Astrocyte of the cerebellum (primary cell): Measurements from ENCODE around the gene CTF1.
A peak's percentile ranks its signal among the peaks of the same experiment; 100 is the strongest.

Experiments
- DNase-seq: peaks from one replicate; pipeline ENCODE4 v3.0.0-alpha.2; 2011; ENCODE audit warnings: low read depth
- H3K4me3 ChIP-seq: 2 replicates; pipeline ENCODE4 v1.5.1; 2011; ENCODE audit warnings: mild to moderate bottlenecking, low read depth, low read length, moderate library complexity
- in situ Hi-C: cut with HindIII; loops from 2 replicates; pipeline ENCODE4 v1.10.0; 2017; ENCODE audit warnings: low sequenced_read_pairs
- TF ChIP-seq, protein P1 (sequence below): IDR thresholded peaks from 2 replicates; pipeline ENCODE4 v1.5.1; 2012; ENCODE audit warnings: low read length, low read depth, moderate library complexity, mild to moderate bottlenecking; ENCODE audit errors: missing control alignments

The CTF1 gene

GRCh38 chr16:30948667-30949649 lies 52.5 kb downstream of the CTF1 start, which contains the start of gene ORAI3:
Gene ORAI3, plus strand, starts transcription at chr16:30949068. Its CDS starts 222 bp downstream, at chr16:30949290.
- DNase-seq: no peak
- TF ChIP-seq, protein P1, sequence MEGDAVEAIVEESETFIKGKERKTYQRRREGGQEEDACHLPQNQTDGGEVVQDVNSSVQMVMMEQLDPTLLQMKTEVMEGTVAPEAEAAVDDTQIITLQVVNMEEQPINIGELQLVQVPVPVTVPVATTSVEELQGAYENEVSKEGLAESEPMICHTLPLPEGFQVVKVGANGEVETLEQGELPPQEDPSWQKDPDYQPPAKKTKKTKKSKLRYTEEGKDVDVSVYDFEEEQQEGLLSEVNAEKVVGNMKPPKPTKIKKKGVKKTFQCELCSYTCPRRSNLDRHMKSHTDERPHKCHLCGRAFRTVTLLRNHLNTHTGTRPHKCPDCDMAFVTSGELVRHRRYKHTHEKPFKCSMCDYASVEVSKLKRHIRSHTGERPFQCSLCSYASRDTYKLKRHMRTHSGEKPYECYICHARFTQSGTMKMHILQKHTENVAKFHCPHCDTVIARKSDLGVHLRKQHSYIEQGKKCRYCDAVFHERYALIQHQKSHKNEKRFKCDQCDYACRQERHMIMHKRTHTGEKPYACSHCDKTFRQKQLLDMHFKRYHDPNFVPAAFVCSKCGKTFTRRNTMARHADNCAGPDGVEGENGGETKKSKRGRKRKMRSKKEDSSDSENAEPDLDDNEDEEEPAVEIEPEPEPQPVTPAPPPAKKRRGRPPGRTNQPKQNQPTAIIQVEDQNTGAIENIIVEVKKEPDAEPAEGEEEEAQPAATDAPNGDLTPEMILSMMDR: no peak
- H3K4me3 ChIP-seq: peak within 1 kb of the TSS; percentile 83
- in situ Hi-C loops: loop anchor here (25.0 kb wide), 1 partner anchor 113 kb away; the partner anchor contains the start of genes ZNF646 and ZNF668

DNA sequence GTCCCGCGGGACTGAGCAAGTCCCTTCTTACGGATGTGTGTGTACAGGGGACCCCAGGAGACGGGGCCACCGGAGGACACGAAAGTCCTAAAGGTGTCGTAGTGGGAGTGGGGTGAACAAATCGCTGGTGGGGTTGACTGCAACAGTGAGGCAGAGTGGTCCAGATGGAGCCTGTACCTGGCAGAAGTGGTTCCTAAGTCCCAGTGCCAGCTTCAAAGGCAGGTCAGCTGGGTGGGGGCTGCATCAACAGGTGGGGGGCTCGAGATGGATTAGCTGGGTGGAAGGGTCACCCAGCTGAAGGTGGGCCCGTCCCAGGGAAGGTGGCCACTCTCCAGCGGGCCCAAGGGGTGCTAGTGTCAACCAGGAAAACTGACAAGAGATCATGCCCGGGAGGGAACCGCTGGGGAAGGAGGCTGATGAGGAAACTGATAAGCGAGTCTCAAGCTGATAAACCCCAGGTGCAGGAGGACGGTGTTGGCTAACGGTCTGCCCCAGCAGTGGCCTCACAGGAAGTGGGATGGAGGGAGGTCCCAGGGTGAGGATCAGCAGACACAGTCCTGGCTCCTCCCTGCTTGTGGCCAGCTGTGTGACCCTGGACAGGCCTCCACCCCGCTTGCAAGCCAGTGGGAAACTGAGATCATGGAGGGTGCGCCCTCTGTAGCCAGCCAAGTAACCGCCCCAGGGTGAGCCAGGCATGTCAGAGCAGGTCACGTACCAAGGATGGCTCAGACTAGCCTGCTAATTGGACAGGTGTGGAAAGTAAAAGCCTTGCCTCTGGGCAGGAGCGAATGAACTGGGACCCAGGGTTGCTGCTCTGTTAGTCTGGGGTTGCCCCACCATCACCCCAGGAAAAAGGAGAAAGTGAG lies 53.5 kb downstream of the CTF1 start:
- H3K4me3 ChIP-seq: peak overlapping the region; percentile 83
- no peak for DNase-seq
- TF ChIP-seq, protein P1: no peak
- in situ Hi-C loops: loop anchor here (25.0 kb wide), 1 partner anchor 112 kb away; the partner anchor contains the start of genes ZNF646 and ZNF668

- peak overlapping the region; percentile 83 for H3K4me3 ChIP-seq
- in situ Hi-C loops: no loop called here
- TF ChIP-seq, protein P1: no peak
- DNase-seq: no peak
These were observed 54.2 kb downstream of the CTF1 start for GRCh38 chr16:30950516-30951065.

DNA sequence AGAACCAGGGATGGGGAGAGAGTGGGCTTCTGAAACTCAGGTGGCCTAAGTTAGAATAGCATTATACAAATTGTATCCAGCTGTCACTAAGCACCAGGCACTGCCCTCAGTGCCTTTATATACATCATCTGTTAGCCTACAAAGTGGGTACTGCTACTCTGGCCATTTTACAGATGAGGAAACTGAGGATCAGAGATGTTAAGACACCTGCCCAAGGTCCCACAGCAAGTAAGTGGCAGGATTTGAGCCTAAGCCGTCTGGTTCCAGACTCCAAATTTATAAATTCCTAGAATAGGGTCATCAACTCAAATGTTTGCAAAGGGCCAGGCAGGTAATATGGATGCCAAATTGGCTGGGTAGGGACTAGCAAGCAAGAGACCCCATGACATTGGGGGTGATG lies 54.8 kb downstream of the CTF1 start:
- in situ Hi-C loops: no loop called here
- no peak for DNase-seq
- TF ChIP-seq, protein P1: no peak
- no peak overlapping the region for H3K4me3 ChIP-seq

- TF ChIP-seq, protein P1: no peak
- in situ Hi-C loops: no loop called here
- peak; percentile 56 for DNase-seq
- H3K4me3 ChIP-seq: no peak overlapping the region
These were observed 55.3 kb downstream of the CTF1 start for GRCh38 chr16:30951750-30952149.

DNA sequence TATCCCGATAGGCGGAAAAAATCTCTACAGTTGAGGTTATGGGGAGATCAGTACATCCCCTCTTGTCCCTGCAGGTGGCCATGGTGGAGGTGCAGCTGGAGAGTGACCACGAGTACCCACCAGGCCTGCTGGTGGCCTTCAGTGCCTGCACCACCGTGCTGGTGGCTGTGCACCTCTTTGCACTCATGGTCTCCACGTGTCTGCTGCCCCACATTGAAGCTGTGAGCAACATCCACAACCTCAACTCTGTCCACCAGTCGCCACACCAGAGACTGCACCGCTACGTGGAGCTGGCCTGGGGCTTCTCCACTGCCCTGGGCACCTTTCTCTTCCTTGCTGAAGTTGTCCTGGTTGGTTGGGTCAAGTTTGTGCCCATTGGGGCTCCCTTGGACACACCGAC lies 56.7 kb downstream of the CTF1 start:
- TF ChIP-seq, protein P1: no peak
- H3K4me3 ChIP-seq: no peak overlapping the region
- in situ Hi-C loops: no loop called here
- no peak for DNase-seq
